ENCODE measurements around the gene FLOT1.

DNA sequence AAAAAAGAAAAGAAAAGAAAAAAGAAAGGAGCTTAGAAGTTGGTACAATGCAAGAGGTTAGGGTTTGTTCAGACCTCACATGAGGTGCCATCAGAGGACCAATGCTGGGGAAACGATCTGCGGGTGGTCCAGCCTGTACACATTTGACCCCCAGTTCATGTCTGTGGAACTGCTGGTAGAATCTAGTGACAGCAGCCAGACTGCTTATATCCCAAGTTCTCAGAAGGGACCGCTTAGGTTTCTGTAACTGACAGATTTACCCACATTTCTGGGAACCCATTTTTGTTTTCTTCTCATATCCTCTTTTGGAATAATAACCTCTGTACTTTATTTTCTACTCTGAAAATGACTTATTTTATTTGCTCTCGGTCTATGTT lies 60.7 kb downstream of the FLOT1 start:
- TF ChIP-seq, protein P1, sequence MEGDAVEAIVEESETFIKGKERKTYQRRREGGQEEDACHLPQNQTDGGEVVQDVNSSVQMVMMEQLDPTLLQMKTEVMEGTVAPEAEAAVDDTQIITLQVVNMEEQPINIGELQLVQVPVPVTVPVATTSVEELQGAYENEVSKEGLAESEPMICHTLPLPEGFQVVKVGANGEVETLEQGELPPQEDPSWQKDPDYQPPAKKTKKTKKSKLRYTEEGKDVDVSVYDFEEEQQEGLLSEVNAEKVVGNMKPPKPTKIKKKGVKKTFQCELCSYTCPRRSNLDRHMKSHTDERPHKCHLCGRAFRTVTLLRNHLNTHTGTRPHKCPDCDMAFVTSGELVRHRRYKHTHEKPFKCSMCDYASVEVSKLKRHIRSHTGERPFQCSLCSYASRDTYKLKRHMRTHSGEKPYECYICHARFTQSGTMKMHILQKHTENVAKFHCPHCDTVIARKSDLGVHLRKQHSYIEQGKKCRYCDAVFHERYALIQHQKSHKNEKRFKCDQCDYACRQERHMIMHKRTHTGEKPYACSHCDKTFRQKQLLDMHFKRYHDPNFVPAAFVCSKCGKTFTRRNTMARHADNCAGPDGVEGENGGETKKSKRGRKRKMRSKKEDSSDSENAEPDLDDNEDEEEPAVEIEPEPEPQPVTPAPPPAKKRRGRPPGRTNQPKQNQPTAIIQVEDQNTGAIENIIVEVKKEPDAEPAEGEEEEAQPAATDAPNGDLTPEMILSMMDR (IDR thresholded peaks at IDR 0.05; ENCODE audit: insufficient read depth, low read length, poor library complexity, severe bottlenecking) = no peak
- no peak for TF ChIP-seq EZH2phosphoT487 (conservative IDR thresholded peaks at IDR 0.05; ENCODE audit: low read length)

Measured in SU-DHL-6 (cell line).